Measurements from ENCODE around the gene ARFGEF2.
"Not testable (repeated sequence)": the region's sequence is repeated elsewhere in the genome, so short reads cannot be mapped to it uniquely, and the experiment has no call there.

The ARFGEF2 gene

DNA sequence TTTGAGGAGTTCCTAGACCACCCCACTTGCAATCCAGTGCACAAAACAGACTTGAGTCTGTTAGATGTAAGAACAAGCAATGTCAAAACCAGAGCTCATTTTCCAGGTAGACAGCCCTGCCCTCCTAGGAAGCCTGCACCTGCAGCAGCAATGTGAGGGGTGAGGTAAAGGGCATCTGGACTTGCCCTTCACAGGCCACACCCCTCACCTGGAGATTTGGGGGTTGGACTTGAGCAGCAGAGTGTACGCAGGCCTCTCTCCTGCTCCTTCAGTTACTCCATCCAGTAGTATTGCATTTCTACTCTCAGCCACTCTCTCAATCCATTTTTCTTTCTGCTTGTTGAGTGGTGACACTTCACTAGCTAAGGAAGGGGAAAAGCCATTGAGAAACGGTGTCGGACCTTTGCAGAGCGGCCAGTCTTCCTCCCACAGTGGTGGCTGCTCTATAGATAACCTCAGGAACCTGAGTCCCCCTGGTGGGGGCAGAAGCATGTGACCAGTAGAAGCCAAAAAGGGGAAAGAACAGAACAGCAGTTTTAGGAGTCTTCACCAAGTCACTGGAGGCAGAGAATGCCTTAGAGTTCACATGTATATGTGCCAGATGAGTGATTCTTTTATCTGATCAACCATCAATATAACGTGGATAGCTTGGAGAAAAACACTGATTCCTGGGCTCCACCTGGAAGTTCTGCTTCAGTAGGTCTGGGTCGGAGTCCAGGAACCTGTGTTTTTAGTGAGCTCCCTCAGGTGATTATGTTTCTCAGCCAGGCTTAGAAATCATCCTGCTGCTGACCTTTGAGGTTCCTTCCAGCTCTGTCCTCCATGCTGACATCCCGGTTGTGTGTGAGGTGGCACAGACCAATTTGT lies 28.0 kb downstream of the ARFGEF2 start:
- in situ Hi-C loops (cut with MboI; ENCODE audit: low sequenced_read_pairs) = no loop called here

DNA sequence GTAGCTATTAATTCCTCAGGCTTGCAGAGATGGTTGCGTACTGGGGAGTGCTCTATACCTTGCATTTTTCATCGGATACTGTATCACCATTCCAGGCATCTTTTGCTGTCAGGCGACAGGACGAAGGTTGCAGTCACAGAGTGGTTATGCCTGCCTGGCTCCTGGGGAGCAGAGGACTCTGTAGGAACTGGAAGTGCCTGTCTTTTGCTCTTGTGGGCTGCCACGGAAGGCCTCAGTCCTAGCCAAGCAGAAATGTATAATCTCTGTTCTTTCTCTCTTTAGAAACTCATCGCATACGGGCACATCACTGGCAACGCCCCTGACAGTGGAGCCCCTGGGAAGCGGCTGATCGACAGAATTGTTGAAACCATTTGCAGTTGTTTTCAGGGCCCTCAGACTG lies 29.5 kb downstream of the ARFGEF2 start:
- in situ Hi-C loops (cut with MboI; ENCODE audit: low sequenced_read_pairs) = no loop called here

- in situ Hi-C loops (cut with MboI; ENCODE audit: low sequenced_read_pairs) = no loop called here
These were observed 30.1 kb downstream of the ARFGEF2 start for GRCh38 chr20:48951646-48952045.

DNA sequence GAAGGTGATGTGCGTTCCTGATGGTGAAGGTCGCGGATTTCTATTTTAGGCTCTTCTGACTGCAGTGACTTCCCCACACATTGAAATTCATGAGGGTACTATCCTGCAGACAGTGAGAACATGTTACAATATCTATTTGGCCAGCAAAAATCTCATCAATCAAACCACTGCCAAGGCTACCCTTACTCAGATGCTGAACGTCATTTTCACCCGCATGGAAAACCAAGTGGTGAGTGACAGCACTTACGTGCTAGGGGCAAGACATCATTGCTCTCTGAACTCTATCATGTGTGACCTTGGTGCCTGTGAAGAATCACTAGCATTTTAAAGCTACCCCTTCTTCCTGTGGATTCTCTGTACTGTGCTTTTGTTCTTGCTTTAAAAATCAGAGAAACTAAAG lies 31.1 kb downstream of the ARFGEF2 start:
- in situ Hi-C loops (cut with MboI; ENCODE audit: low sequenced_read_pairs) = no loop called here

- in situ Hi-C loops (cut with MboI; ENCODE audit: low sequenced_read_pairs) = no loop called here
These were observed 32.1 kb downstream of the ARFGEF2 start for GRCh38 chr20:48953653-48954052.

DNA sequence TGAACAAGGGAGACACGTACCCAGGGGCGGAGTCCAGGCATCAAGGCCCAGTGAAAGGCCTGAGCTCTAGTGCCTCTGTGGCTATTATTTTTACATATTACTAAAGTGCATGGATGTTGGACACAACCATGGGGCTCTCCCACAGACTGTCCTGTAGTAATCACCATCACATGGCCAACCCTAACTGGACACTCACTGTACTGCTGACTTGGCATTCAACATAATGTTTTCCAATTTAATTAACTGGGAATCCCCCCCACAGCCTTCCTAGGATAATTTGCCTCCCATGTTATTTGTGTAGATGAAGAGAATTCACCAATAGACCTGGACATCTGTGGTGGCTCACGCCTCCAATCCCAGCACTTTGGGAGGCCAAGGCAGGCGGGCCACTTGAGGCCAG lies 34.5 kb downstream of the ARFGEF2 start:
- in situ Hi-C loops (cut with MboI; ENCODE audit: low sequenced_read_pairs) = no loop called here

DNA sequence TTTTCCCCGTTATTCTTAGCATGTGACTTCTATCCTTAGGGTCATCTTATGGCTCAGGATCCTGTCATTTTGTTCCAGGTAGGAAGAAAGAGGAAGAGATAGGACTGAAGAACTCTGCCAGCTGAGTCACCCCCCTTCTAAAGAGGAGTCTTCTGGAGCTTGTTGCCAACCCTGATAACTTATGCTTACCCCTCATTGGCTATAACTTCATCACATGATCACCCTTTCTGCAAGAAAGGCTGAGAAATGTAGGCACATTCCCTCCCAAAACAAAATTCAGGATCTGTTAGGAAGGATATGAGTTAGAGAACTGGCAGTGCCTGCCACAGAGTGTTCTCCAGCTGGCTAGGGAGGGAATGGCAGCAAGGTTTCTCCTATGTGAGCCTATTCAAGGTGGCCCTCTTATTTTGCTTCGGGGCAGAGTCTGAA lies 35.6 kb downstream of the ARFGEF2 start:
- in situ Hi-C loops (cut with MboI; ENCODE audit: low sequenced_read_pairs) = no loop called here

DNA sequence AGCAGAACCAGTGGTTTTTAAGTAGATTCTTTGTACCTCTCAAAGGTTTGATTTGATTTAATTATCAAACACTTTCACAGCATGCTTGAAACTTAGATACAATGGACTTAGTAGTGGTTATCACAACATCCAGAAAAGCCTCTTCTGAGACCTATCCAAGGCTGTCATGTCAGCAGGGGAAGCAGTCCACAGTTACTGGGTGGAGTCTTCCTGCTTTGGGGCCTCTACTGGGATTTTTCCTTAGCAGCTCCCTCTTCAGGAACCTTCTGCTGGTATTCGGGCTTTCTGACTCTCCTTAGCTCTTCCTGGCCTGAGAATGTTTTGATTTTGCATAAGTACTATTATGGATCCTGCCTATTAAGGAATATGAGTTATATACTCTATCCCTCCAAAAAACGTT lies 36.0 kb downstream of the ARFGEF2 start:
- in situ Hi-C loops (cut with MboI; ENCODE audit: low sequenced_read_pairs) = no loop called here

DNA sequence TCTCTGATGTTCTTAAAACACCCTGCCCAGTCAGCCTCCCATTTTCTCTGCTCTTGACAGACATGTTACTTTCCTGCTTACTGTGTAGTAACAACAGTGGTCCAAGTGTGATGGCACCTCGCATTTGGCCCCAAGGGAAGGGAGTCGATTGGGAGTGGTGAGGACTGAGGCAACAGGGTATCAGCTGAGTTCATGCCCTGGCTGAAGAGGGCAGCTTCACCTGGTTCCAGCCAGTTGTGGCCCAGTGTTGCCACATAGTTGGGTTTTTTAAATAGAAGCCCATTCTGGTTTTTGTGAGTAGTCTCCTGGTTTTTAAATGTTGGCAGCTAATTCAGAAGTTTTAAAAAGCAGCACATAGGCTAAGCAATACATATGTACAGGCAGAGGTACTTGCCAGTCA lies 37.2 kb downstream of the ARFGEF2 start:
- in situ Hi-C loops (cut with MboI; ENCODE audit: low sequenced_read_pairs) = no loop called here

GRCh38 chr20:48959899-48960550 lies 38.5 kb downstream of the ARFGEF2 start:
- in situ Hi-C loops (cut with MboI; ENCODE audit: low sequenced_read_pairs) = no loop called here

DNA sequence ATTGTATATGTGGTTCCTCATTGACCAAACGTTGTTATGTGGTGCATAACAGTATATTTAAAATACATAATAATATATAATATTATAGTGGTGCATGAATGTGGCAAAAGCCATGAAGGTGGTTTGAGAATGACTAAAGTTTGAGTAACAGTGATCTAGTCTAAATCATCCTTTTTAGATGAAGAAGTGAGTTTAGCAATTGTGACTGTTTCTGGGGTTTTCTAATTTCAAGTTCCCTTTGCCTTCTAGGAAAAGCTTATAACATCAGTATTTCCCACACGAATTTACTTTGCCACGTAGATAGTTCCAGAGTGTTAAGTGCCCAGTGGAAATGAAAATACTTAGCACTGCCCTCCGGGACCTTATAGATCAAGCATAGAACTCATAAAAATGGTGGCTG lies 40.9 kb downstream of the ARFGEF2 start:
- in situ Hi-C loops (cut with MboI; ENCODE audit: low sequenced_read_pairs) = no loop called here

DNA sequence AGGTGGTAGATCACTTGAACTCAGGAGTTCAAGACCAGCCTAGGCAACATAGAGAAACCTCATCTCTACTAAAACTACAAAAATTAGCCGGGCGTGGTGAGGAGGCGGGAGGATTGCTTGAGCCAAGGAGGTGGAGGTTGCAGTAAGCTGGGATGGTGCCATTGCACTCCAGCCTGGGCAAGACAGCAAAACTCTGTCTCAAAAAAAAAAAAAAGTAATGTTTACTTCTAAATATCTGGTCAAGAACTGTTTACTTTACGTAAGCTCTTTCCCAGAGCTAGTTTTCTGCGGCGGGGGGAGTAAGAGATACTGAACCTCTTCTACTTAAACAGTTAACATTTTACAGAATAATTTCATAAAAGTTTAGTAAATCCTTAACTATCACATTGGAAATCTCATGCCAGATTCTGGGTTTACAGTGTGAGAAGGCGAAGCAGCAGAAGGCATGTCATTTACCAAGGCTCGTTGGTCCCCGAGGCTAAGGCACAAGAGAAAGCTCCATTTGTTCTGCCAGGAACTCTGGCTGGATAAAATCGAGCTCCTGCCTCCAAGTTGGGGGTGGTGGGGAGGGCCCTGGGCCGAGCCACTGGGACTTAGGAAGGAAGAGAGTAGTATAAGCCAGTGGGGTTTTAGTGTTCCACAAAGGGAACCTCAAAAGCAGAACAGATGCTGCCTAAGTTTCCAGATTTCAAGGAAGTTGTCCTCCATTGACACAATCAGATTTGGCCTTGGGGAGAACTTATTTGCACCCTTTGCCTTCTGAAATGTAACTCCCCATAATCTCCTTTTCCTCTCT lies 41.7 kb downstream of the ARFGEF2 start:
- in situ Hi-C loops (cut with MboI; ENCODE audit: low sequenced_read_pairs) = no loop called here

DNA sequence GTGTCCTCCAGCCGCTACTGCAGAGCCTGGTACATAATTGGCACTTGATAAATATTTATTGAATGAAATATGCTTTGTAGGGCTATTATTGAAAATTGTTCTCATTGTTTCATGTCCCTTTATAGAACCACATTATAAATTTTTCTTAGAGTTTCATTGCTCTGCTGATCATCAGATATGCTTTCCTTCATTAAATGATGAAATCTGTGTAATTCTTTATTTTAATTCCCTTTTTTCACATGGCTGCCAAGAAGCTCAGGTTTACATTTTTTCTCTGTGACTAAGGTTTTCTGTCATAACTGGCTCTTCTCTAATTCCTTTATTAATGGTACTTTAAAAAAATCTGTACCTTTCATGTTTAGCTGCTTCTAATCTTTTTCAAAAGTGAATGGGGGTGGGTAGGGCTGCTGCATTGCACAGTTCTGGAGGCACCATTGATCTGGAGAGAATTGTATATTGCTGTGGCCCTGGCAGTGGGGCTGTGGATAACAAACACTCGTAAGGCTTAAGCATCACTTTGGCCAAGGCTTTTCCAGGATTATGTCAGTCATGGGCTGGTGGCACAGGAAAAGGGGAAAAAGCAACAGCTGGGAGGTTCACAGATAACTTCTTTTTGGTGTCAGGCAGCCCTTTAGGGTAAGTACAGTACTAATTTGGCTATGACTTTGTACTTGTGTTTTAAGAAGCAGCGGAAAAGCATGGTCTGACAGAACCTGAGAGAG lies 43.8 kb downstream of the ARFGEF2 start:
- in situ Hi-C loops (cut with MboI; ENCODE audit: low sequenced_read_pairs) = no loop called here

DNA sequence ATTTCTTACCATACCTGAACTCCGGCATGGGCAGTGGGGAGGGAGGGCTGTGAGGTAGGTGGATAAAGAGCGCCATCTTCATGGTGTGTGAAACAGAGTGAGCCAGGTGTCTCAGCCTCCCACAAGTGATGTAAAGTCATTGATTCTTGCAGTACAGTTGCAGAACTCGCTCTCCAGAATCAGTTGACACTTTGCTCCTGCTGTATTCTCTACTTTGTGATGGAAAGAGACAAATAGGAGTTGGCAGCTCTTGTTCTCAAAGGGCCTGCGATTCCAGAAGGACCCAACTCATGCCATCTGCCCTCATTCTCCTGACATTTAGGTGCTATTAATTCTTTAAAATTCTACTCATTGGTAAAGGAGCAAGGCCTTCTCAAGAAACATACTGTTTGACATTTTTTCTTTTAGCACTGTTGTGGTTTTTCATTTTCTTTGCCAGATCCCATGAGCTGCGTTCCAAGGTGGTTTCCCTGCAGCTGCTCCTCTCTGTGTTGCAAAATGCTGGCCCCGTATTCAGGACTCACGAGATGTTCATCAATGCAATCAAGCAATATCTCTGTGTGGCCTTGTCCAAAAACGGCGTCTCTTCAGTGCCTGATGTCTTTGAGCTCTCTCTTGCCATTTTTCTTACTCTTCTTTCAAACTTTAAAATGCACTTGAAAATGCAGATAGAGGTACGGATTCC lies 49.3 kb downstream of the ARFGEF2 start:
- in situ Hi-C loops (cut with MboI; ENCODE audit: low sequenced_read_pairs) = no loop called here

DNA sequence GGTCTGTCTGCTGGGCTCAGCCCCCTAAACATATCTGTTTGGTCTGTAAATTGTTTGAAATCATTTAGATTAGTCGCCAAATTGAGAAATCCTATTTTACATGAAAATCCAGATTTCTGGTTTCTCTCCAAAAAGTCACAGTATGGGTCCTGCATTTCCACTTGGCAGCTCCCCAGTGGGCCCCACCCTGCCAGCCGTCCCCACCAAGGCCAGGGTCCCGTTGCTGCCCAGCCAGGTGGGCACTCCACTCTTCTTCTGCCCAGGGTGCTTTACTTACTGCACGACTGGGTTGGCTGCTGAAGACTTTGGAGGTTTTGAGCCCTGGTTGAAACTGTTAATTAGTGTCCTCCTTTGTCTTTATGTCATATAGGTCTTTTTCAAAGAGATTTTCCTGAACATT lies 50.4 kb downstream of the ARFGEF2 start:
- in situ Hi-C loops (cut with MboI; ENCODE audit: low sequenced_read_pairs) = no loop called here

DNA sequence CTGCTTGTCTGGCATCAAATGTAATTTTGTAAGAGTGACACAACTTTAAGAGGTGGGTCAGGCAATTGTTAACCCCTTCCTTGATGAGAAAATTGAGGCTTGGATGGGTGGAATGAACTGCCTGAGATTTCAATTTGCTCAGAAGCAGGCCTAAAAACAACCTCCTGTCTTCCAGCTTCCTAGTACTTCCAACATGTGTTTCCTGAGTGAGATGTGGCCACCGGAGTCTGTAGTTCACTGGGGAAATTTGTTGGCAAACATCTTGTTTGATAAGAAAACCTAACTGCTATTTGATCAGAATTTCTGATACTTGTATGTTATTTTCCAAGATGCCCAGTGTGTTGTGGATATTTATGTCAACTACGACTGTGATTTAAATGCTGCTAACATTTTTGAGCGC lies 51.3 kb downstream of the ARFGEF2 start:
- in situ Hi-C loops (cut with MboI; ENCODE audit: low sequenced_read_pairs) = no loop called here

DNA sequence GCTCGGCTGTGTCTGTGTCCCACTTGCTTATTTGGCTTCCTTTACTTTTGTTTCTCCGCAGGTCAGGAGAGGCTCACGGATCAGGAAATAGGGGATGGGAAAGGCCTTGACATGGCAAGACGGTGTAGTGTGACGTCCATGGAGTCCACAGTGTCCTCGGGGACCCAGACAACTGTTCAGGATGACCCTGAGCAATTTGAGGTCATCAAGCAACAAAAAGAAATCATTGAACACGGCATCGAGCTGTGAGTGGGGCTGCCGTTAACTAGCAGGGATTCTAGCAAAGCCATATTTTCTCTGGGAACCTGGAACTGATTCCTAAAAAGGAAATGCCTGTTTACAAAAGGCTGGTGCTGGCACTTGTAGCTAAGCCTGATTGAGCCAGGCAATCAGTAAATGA lies 54.4 kb downstream of the ARFGEF2 start:
- in situ Hi-C loops (cut with MboI; ENCODE audit: low sequenced_read_pairs) = no loop called here

DNA sequence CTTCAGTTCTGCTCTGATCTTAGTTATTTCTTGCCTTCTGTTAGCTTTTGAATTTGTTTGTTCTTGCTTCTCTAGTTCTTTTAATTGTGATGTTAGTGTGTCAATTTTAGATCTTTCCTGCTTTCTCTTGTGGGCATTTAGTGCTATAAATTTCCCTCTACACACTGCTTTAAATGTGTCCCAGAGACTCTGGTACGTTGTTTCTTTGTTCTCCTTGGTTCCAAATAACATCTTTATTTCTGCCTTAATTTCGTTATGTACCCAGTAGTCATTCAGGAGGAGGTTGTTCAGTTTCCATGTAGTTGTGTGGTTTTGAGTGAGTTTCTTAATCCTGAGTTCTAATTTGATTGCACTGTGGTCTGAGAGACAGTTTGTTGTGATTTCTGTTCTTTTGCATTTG lies 58.5 kb downstream of the ARFGEF2 start:
- in situ Hi-C loops (cut with MboI; ENCODE audit: low sequenced_read_pairs) = not testable (repeated sequence)

DNA sequence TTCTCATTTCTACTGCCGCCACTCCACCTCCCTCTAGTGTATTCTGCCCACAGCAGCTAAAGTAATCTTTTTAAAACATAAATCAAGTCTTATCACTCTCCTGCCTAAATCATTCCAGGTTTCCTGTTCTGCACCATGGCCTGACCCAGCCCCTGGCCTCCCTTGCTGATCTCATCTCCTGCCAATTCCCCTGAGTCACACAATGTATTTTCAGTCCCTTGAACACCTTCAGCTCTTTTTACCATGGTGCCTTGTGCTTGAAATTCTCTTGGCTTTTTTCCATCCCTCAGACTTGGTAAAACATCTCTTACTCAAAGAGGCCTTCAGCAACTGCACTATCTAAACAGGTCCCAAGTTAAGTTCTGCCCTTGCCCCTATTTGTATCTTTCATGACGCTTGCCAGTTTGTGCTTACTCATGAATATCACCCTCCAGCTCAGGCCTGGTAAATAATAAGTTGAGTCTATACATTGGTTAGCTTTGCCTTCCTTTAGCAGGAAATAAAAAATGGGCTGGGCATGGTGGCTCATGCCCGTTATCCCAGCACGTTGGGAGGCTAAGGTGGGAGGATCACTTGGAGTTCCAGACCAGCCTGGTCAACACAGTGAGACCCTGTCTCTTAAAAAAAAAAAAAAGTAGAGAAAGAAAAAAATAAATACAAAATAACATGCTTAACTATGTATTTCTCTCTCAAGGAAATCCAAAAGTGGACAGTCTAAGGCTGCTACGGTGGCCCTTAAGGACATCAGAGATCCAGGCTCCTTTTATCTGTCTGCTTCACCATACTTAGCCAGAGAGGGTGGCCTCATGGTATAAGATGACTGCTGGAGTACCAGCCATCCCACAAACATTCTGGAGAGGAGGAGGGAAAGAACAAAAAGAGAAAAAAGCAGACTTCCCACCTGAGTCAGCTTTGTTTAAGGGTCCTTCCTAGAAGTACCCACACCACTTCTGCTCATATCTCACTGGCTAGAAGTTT lies 62.2 kb downstream of the ARFGEF2 start:
- in situ Hi-C loops (cut with MboI; ENCODE audit: low sequenced_read_pairs) = no loop called here
